Mesenchymal stem cell (in vitro differentiated cells and primary cell): ENCODE results near the gene APCDD1L. TPM values are rescaled to one million over a fixed set of nuclear protein-coding genes. Genes with fewer than 3 reads are reported as not detected.
A peak's percentile ranks its signal among the peaks of the same experiment; 100 is the strongest.

Experiments used
- DNase-seq: peaks from one replicate; pipeline ENCODE4 v3.0.0-alpha.2; 2013
- H2AFZ ChIP-seq: one replicate; pipeline ENCODE4 v1.6.1; 2013; ENCODE audit warnings: low read depth, mild to moderate bottlenecking, control low read depth, inconsistent platforms, low read length, moderate library complexity
- H2AK5ac ChIP-seq: 2 replicates; pipeline ENCODE4 v1.6.1; 2013; ENCODE audit warnings: low read length, moderate library complexity, mild to moderate bottlenecking, inconsistent platforms; ENCODE audit not compliant: severe bottlenecking
- H2BK120ac ChIP-seq: one replicate; pipeline ENCODE4 v1.6.1; 2013; ENCODE audit warnings: low read depth, mild to moderate bottlenecking, inconsistent platforms, low read length, moderate library complexity
- H2BK12ac ChIP-seq, 2 experiments: one replicate each; pipeline ENCODE4 v1.6.1; 2013; ENCODE audit warnings: inconsistent platforms in 2 of 2, low read length in 2 of 2, mild to moderate bottlenecking in 2 of 2, moderate library complexity in 2 of 2, control low read depth in 1 of 2
- H2BK15ac ChIP-seq: one replicate; pipeline ENCODE4 v1.6.1; 2013; ENCODE audit warnings: mild to moderate bottlenecking, low read depth, inconsistent platforms; ENCODE audit not compliant: poor library complexity, severe bottlenecking
- H2BK5ac ChIP-seq: 2 replicates; pipeline ENCODE4 v1.6.1; 2013; ENCODE audit warnings: low read depth, mild to moderate bottlenecking, low read length, control low read depth, inconsistent platforms; ENCODE audit not compliant: poor library complexity, severe bottlenecking
- H3K14ac ChIP-seq, 2 experiments: one replicate each; pipeline ENCODE4 v1.6.1; 2013; ENCODE audit warnings: inconsistent platforms in 2 of 2, low read length in 2 of 2, control low read depth in 1 of 2, mild to moderate bottlenecking in 1 of 2, moderate library complexity in 1 of 2
- H3K18ac ChIP-seq, 2 experiments: one replicate each; pipeline ENCODE4 v1.6.1; 2013; ENCODE audit warnings: inconsistent platforms in 2 of 2, low read length in 2 of 2, control low read depth in 1 of 2, low read depth in 1 of 2, mild to moderate bottlenecking in 1 of 2
- H3K23ac ChIP-seq, 2 experiments: one replicate each; pipeline ENCODE4 v1.6.1; 2013; ENCODE audit warnings: inconsistent platforms in 2 of 2, low read length in 2 of 2, mild to moderate bottlenecking in 2 of 2, moderate library complexity in 2 of 2, control low read depth in 1 of 2
- H3K27ac ChIP-seq: 2 replicates; pipeline ENCODE4 v1.5.1; 2013; ENCODE audit warnings: mild to moderate bottlenecking, moderate library complexity, low read length, control low read depth, inconsistent platforms; ENCODE audit not compliant: poor library complexity, severe bottlenecking
- H3K27me3 ChIP-seq, 2 experiments: 2 replicates each; pipeline versions ENCODE4 v1.6.1 to v1.7.0; 2013; ENCODE audit warnings: low read length in 2 of 2, mild to moderate bottlenecking in 2 of 2, moderate library complexity in 2 of 2, control low read depth in 1 of 2, inconsistent platforms in 1 of 2; ENCODE audit not compliant: control insufficient read depth in 1 of 2, insufficient read depth in 1 of 2
- H3K36me3 ChIP-seq, 2 experiments: 2 replicates each; pipeline versions ENCODE4 v1.6.1 to v1.7.0; 2013; ENCODE audit warnings: low read length in 2 of 2, control low read depth in 1 of 2, inconsistent platforms in 1 of 2, low read depth in 1 of 2, mild to moderate bottlenecking in 1 of 2; ENCODE audit not compliant: insufficient read depth in 2 of 2, control insufficient read depth in 1 of 2
- H3K4ac ChIP-seq, 2 experiments: one replicate each; pipeline ENCODE4 v1.6.1; 2013; ENCODE audit warnings: inconsistent platforms in 2 of 2, low read length in 2 of 2, mild to moderate bottlenecking in 2 of 2, moderate library complexity in 2 of 2, control low read depth in 1 of 2, low read depth in 1 of 2
- H3K4me1 ChIP-seq: 2 replicates; pipeline ENCODE4 v1.6.1; 2013; ENCODE audit warnings: low read depth, low read length, control low read depth; ENCODE audit not compliant: control insufficient read depth, insufficient read depth
- H3K4me2 ChIP-seq: 2 replicates; pipeline ENCODE4 v1.6.1; 2013; ENCODE audit warnings: low read length, mild to moderate bottlenecking, inconsistent platforms; ENCODE audit not compliant: poor library complexity, severe bottlenecking
- H3K4me3 ChIP-seq, 2 experiments: 2 replicates each; pipeline versions ENCODE4 v1.5.1 to v1.7.0; 2013; ENCODE audit warnings: low read length in 2 of 2, mild to moderate bottlenecking in 2 of 2, control low read depth in 1 of 2, low read depth in 1 of 2; ENCODE audit not compliant: insufficient read depth in 1 of 2
- H3K79me1 ChIP-seq: replicated peaks from 2 replicates; pipeline ENCODE4 v1.6.1; 2013; ENCODE audit warnings: mild to moderate bottlenecking, control low read depth, low read length, inconsistent platforms; ENCODE audit not compliant: poor library complexity, severe bottlenecking
- H3K9ac ChIP-seq: 2 replicates; pipeline ENCODE4 v1.7.0; 2013; ENCODE audit warnings: mild to moderate bottlenecking, low read length, moderate library complexity
- H3K9me3 ChIP-seq: 2 replicates; pipeline ENCODE4 v1.7.0; 2013; ENCODE audit warnings: mild to moderate bottlenecking, low read length; ENCODE audit not compliant: control insufficient read depth
- H4K8ac ChIP-seq: one replicate; pipeline ENCODE4 v1.6.1; 2013; ENCODE audit warnings: inconsistent platforms, mild to moderate bottlenecking, low read length, moderate library complexity
- H4K91ac ChIP-seq: one replicate; pipeline ENCODE4 v1.6.1; 2013; ENCODE audit warnings: mild to moderate bottlenecking, low read length, inconsistent platforms
- WGBS: methylation state at CpG from one replicate; pipeline ENCODE4 v1.1.7; 2013; ENCODE audit warnings: mixed read lengths; 5-methylcytosine and 5-hydroxymethylcytosine counted together
- polyA plus RNA-seq, 2 experiments: library from polyadenylated mRNA; stranded (reverse); fragments of 200-250 nt; gene quantifications; one replicate each; pipeline ENCODE4 v1.2.3, GENCODE V29; 2013

The APCDD1L gene
- 0.17 TPM for polyA plus RNA-seq (2013, experiment 1 of 2)
- polyA plus RNA-seq (2013, experiment 2 of 2): 0.16 TPM

GRCh38 chr20:58515233-58516212 is at the start of gene APCDD1L:
Gene APCDD1L, minus strand, starts transcription at chr20:58515399. Its CDS starts 692 bp downstream, at chr20:58514707.
- no peak within 1 kb of the TSS for H2AFZ ChIP-seq
- no peak within 1 kb of the TSS for H2BK5ac ChIP-seq
- H3K79me1 ChIP-seq: no peaks in the 10 kb centered on the region
- no peak within 1 kb of the TSS for H2BK12ac ChIP-seq
- no peak within 1 kb of the TSS for H2BK120ac ChIP-seq
- H3K18ac ChIP-seq: no peak within 1 kb of the TSS
- H3K9me3 ChIP-seq: no peaks in the 10 kb centered on the region
- 19% methylated on average over 27 of the region's 28 CpGs for WGBS
- H2AK5ac ChIP-seq: no peak within 1 kb of the TSS
- H3K14ac ChIP-seq: no peak within 1 kb of the TSS
- peaks cover 15% of the 10 kb centered on the region for H3K4me1 ChIP-seq
- H3K27ac ChIP-seq: no peak within 1 kb of the TSS
- peaks cover 14 to 70% of the 10 kb centered on the region in 2 experiments for H3K27me3 ChIP-seq
- no peak within 1 kb of the TSS for H2BK15ac ChIP-seq
- peak within 1 kb of the TSS; percentile 22 for H4K91ac ChIP-seq
- peak within 1 kb of the TSS; percentile 44 to 80 for H3K4me3 ChIP-seq
- H3K23ac ChIP-seq: peak within 1 kb of the TSS in 1 of 2 experiments; percentile 77
- peak within 1 kb of the TSS; percentile 49 for H3K4me2 ChIP-seq
- H3K36me3 ChIP-seq: no peaks in the 10 kb centered on the region
- peak; percentile 25 for DNase-seq
- H3K9ac ChIP-seq: peak within 1 kb of the TSS; percentile 61
- no peak within 1 kb of the TSS for H3K4ac ChIP-seq
- H4K8ac ChIP-seq: no peak within 1 kb of the TSS

- H2BK12ac ChIP-seq: no peak overlapping the region
- DNase-seq: no peak
- no peak overlapping the region for H3K27ac ChIP-seq
- H3K4me3 ChIP-seq: no peak overlapping the region
- no peak overlapping the region for H3K14ac ChIP-seq
- peak overlapping the region; percentile 34 for H2AK5ac ChIP-seq
- no peak overlapping the region for H3K4me2 ChIP-seq
- no peaks in the 10 kb centered on the region for H3K79me1 ChIP-seq
- no peaks in the 10 kb centered on the region for H3K27me3 ChIP-seq
- no peak overlapping the region for H2BK5ac ChIP-seq
- no peak overlapping the region for H4K8ac ChIP-seq
- 98% methylated on average over 7 of the region's 7 CpGs for WGBS
- H2BK120ac ChIP-seq: no peak overlapping the region
- no peak overlapping the region for H4K91ac ChIP-seq
- no peaks in the 10 kb centered on the region for H3K9me3 ChIP-seq
- no peak overlapping the region for H2AFZ ChIP-seq
- H2BK15ac ChIP-seq: no peak overlapping the region
- no peak overlapping the region for H3K23ac ChIP-seq
- peaks cover 8% of the 10 kb centered on the region for H3K4me1 ChIP-seq
- H3K36me3 ChIP-seq: no peaks in the 10 kb centered on the region
- H3K18ac ChIP-seq: no peak overlapping the region
- no peak overlapping the region for H3K9ac ChIP-seq
- H3K4ac ChIP-seq: no peak overlapping the region
Observed at GRCh38 chr20:58559368-58559729, 44.1 kb upstream of the APCDD1L start.

GRCh38 chr20:58558486-58559367 is 43.5 kb upstream of the APCDD1L start:
- no peak overlapping the region for H2BK12ac ChIP-seq
- H2BK120ac ChIP-seq: no peak overlapping the region
- H3K9me3 ChIP-seq: no peaks in the 10 kb centered on the region
- no peak overlapping the region for H3K23ac ChIP-seq
- H3K4ac ChIP-seq: no peak overlapping the region
- no peaks in the 10 kb centered on the region for H3K36me3 ChIP-seq
- H3K18ac ChIP-seq: no peak overlapping the region
- peak overlapping the region; percentile 34 for H2AK5ac ChIP-seq
- no peak overlapping the region for H3K9ac ChIP-seq
- H3K4me3 ChIP-seq: no peak overlapping the region
- no peak overlapping the region for H3K14ac ChIP-seq
- H3K27me3 ChIP-seq: no peaks in the 10 kb centered on the region
- H2AFZ ChIP-seq: no peak overlapping the region
- no peak overlapping the region for H4K91ac ChIP-seq
- 93% methylated on average over 17 of the region's 19 CpGs for WGBS
- no peak overlapping the region for H2BK15ac ChIP-seq
- peaks cover 9% of the 10 kb centered on the region for H3K4me1 ChIP-seq
- H3K4me2 ChIP-seq: no peak overlapping the region
- H4K8ac ChIP-seq: no peak overlapping the region
- no peak overlapping the region for H2BK5ac ChIP-seq
- H3K79me1 ChIP-seq: no peaks in the 10 kb centered on the region
- no peak for DNase-seq
- no peak overlapping the region for H3K27ac ChIP-seq
